ENCODE measurements around the gene SNORC. TPM values are rescaled to one million over a fixed set of nuclear protein-coding genes. Genes with fewer than 3 reads are reported as not detected.

The SNORC gene
- total and polyA plus RNA-seq, 2 experiments from 2014 or later = 0.39 TPM; not detected in 1

- H3K4me3 ChIP-seq = no peak overlapping the region
- no peaks in the 10 kb centered on the region for H3K9me3 ChIP-seq (ENCODE audit: low read depth)
- no peaks in the 10 kb centered on the region for H3K79me2 ChIP-seq (ENCODE audit: insufficient read depth)
- DNase-seq = peak; percentile 28
- no peak overlapping the region for H3K27ac ChIP-seq
- in situ Hi-C loops (cut with MboI) = no loop called here
- H3F3A ChIP-seq (ENCODE audit: insufficient read depth) = no peaks in the 10 kb centered on the region
- TF ChIP-seq EZH2 (IDR thresholded peaks at IDR 0.05; ENCODE audit: insufficient read depth, poor library complexity, severe bottlenecking) (no peak), EZH2phosphoT487 (IDR thresholded peaks at IDR 0.05; ENCODE audit: insufficient read depth, low read depth) (no peak)
- 59 to 65% methylated on average over 15 of the region's 15 CpGs for WGBS, 2 experiments (ENCODE audit: low coverage in 1 of 2, low lambda C conversion rate in 2 of 2, missing lambda C conversion rate in 2 of 2)
- no peak overlapping the region for H3K9ac ChIP-seq
- no peak overlapping the region for H2AFZ ChIP-seq
- no peak overlapping the region for H3K4me2 ChIP-seq (ENCODE audit: unreplicated experiment)
- no peaks in the 10 kb centered on the region for H3K36me3 ChIP-seq (ENCODE audit: low read depth)
- no peaks in the 10 kb centered on the region for H3K9me2 ChIP-seq (ENCODE audit: insufficient read depth)
- no peaks in the 10 kb centered on the region for H4K20me1 ChIP-seq (ENCODE audit: insufficient read depth)
- peaks cover 5% of the 10 kb centered on the region for H3K4me1 ChIP-seq (ENCODE audit: insufficient read depth)
- H3K27me3 ChIP-seq (replicated peaks; ENCODE audit: insufficient read depth) = 0 out of 2 replicates have a peak, but pooled peaks cover 3% of the 10 kb centered on the region
Measured at GRCh38 chr2:232887171-232887850, 17.2 kb downstream of the SNORC start.

- no peak overlapping the region for H3K4me2 ChIP-seq (ENCODE audit: unreplicated experiment)
- no peaks in the 10 kb centered on the region for H3K9me2 ChIP-seq (ENCODE audit: insufficient read depth)
- no peak for DNase-seq
- WGBS, 2 experiments (ENCODE audit: low coverage in 1 of 2, low lambda C conversion rate in 2 of 2, missing lambda C conversion rate in 2 of 2) = 64 to 70% methylated on average over 21 of the region's 21 CpGs
- no peak overlapping the region for H3K4me3 ChIP-seq
- H3F3A ChIP-seq (ENCODE audit: insufficient read depth) = no peaks in the 10 kb centered on the region
- H3K79me2 ChIP-seq (ENCODE audit: insufficient read depth) = no peaks in the 10 kb centered on the region
- peaks cover 5% of the 10 kb centered on the region for H3K4me1 ChIP-seq (ENCODE audit: insufficient read depth)
- TF ChIP-seq EZH2 (IDR thresholded peaks at IDR 0.05; ENCODE audit: insufficient read depth, poor library complexity, severe bottlenecking) (no peak), EZH2phosphoT487 (IDR thresholded peaks at IDR 0.05; ENCODE audit: insufficient read depth, low read depth) (no peak)
- no peaks in the 10 kb centered on the region for H4K20me1 ChIP-seq (ENCODE audit: insufficient read depth)
- no peaks in the 10 kb centered on the region for H3K9me3 ChIP-seq (ENCODE audit: low read depth)
- no peak overlapping the region for H3K9ac ChIP-seq
- H3K36me3 ChIP-seq (ENCODE audit: low read depth) = no peaks in the 10 kb centered on the region
- no peak overlapping the region for H2AFZ ChIP-seq
- in situ Hi-C loops (cut with MboI) = no loop called here
- H3K27me3 ChIP-seq (replicated peaks; ENCODE audit: insufficient read depth) = 0 out of 2 replicates have a peak, but pooled peaks cover 3% of the 10 kb centered on the region
- H3K27ac ChIP-seq = no peak overlapping the region
Measured at GRCh38 chr2:232888099-232888836, 18.2 kb downstream of the SNORC start.

- Histone ChIP-seq H3K4me2 (ENCODE audit: unreplicated experiment) (no peak overlapping the region), H3F3A (ENCODE audit: insufficient read depth) (no peaks in the 10 kb centered on the region), H3K27me3 (replicated peaks; ENCODE audit: insufficient read depth) (0 out of 2 replicates have a peak, but pooled peaks cover 3% of the 10 kb centered on the region), H3K9me2 (ENCODE audit: insufficient read depth) (no peaks in the 10 kb centered on the region), H2AFZ (no peak overlapping the region), H3K27ac (no peak overlapping the region), H3K79me2 (ENCODE audit: insufficient read depth) (no peaks in the 10 kb centered on the region), H3K4me1 (ENCODE audit: insufficient read depth) (peaks cover 5% of the 10 kb centered on the region), H3K36me3 (ENCODE audit: low read depth) (no peaks in the 10 kb centered on the region), H3K4me3 (no peak overlapping the region), H4K20me1 (ENCODE audit: insufficient read depth) (no peaks in the 10 kb centered on the region), H3K9ac (no peak overlapping the region), H3K9me3 (ENCODE audit: low read depth) (no peaks in the 10 kb centered on the region)
- DNase-seq = no peak
- WGBS, 2 experiments (ENCODE audit: low coverage in 1 of 2, low lambda C conversion rate in 2 of 2, missing lambda C conversion rate in 2 of 2) = 73 to 75% methylated on average over 14 of the region's 14 CpGs
- in situ Hi-C loops (cut with MboI) = no loop called here
- TF ChIP-seq EZH2phosphoT487 (IDR thresholded peaks at IDR 0.05; ENCODE audit: insufficient read depth, low read depth) (no peak), EZH2 (IDR thresholded peaks at IDR 0.05; ENCODE audit: insufficient read depth, poor library complexity, severe bottlenecking) (no peak)
Measured at GRCh38 chr2:232888839-232889529, 18.9 kb downstream of the SNORC start.

- 66 to 84% methylated on average over 5 of the region's 5 CpGs for WGBS, 2 experiments (ENCODE audit: low coverage in 1 of 2, low lambda C conversion rate in 2 of 2, missing lambda C conversion rate in 2 of 2)
- Histone ChIP-seq H3K79me2 (ENCODE audit: insufficient read depth) (no peaks in the 10 kb centered on the region), H3K9me2 (ENCODE audit: insufficient read depth) (no peaks in the 10 kb centered on the region), H3K27ac (no peak overlapping the region), H2AFZ (no peak overlapping the region), H3K27me3 (replicated peaks; ENCODE audit: insufficient read depth) (0 out of 2 replicates have a peak, but pooled peaks cover 3% of the 10 kb centered on the region), H3K9ac (no peak overlapping the region), H3K4me3 (no peak overlapping the region), H4K20me1 (ENCODE audit: insufficient read depth) (no peaks in the 10 kb centered on the region), H3K9me3 (ENCODE audit: low read depth) (no peaks in the 10 kb centered on the region), H3K4me1 (ENCODE audit: insufficient read depth) (peaks cover 5% of the 10 kb centered on the region), H3K4me2 (ENCODE audit: unreplicated experiment) (no peak overlapping the region), H3F3A (ENCODE audit: insufficient read depth) (no peaks in the 10 kb centered on the region), H3K36me3 (ENCODE audit: low read depth) (no peaks in the 10 kb centered on the region)
- TF ChIP-seq EZH2 (IDR thresholded peaks at IDR 0.05; ENCODE audit: insufficient read depth, poor library complexity, severe bottlenecking) (no peak), EZH2phosphoT487 (IDR thresholded peaks at IDR 0.05; ENCODE audit: insufficient read depth, low read depth) (no peak)
- in situ Hi-C loops (cut with MboI) = no loop called here
- DNase-seq = no peak
Measured at GRCh38 chr2:232889876-232890401, 19.9 kb downstream of the SNORC start.

All from GM23248 (cell line).